ENCODE results near the gene PCCA. TPM values are rescaled to one million over a fixed set of nuclear protein-coding genes. Genes with fewer than 3 reads are reported as not detected.

The PCCA gene
- total RNA-seq, 4 donors from 2014 or later, result 33.8 to 40.3 (median 39.0) TPM

DNA sequence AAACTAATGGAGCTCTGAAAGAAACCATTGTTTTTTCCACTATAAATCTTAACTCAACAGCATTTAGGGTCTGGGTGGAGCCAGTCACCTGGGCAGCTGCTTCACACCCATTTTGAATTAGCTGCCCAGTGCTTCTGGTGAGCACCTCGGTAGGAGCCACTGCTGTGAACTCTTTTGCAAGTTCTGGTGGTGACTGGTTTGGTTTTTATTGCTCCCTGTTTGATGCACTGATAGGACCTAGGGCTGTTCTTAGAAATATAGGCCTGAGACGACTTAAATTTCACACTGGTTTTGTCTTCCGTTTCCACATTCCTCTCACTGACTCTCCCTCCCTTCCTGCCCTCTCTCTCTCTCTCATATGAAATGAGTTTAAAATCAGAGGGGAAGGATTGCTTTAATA lies 395.8 kb downstream of the PCCA start:
- H3K4me1 ChIP-seq, result no peaks in the 10 kb centered on the region
- H3K27me3 ChIP-seq, result no peaks in the 10 kb centered on the region
- 82% methylated on average over 3 of the region's 3 CpGs for WGBS
- intact Hi-C loops (cut with DNase I), result no loop called here
- no peak overlapping the region for H3K27ac ChIP-seq (replicated peaks in 1 of 4)
- no peaks in the 10 kb centered on the region for H3K36me3 ChIP-seq
- no peak overlapping the region for H3K4me3 ChIP-seq
- TF ChIP-seq POLR2A (IDR thresholded peaks at IDR 0.05; ENCODE audit: low read depth) (no peak), POLR2AphosphoS5 (IDR thresholded peaks at IDR 0.05) (no peak), EP300 (IDR thresholded peaks at IDR 0.05) (no peak)
- TF ChIP-seq, protein P1, sequence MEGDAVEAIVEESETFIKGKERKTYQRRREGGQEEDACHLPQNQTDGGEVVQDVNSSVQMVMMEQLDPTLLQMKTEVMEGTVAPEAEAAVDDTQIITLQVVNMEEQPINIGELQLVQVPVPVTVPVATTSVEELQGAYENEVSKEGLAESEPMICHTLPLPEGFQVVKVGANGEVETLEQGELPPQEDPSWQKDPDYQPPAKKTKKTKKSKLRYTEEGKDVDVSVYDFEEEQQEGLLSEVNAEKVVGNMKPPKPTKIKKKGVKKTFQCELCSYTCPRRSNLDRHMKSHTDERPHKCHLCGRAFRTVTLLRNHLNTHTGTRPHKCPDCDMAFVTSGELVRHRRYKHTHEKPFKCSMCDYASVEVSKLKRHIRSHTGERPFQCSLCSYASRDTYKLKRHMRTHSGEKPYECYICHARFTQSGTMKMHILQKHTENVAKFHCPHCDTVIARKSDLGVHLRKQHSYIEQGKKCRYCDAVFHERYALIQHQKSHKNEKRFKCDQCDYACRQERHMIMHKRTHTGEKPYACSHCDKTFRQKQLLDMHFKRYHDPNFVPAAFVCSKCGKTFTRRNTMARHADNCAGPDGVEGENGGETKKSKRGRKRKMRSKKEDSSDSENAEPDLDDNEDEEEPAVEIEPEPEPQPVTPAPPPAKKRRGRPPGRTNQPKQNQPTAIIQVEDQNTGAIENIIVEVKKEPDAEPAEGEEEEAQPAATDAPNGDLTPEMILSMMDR (IDR thresholded peaks at IDR 0.05), result no peak
- no peaks in the 10 kb centered on the region for H3K9me3 ChIP-seq
- DNase-seq (ENCODE audit: extremely low spot score), result no peak

DNA sequence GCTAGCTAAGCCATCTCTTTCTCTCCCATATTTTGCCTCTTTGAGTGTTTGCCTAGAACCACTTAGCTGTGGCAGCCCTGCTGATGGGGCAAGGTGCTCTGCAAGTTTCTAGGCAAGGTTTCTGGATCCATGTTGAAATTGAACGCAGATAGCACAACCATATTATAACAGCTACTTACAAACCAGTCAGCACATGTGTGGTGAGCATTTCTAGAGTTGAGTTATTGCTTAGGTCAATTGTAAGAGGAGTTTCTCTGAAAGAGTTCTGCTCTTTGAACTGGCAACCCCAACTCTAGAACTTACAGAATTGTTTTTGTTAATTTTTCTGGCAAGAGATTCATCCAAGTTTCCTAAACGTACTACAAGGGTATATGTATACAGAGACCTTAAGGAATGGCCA lies 396.4 kb downstream of the PCCA start:
- Histone ChIP-seq H3K36me3 (no peaks in the 10 kb centered on the region), H3K9me3 (no peaks in the 10 kb centered on the region), H3K27me3 (no peaks in the 10 kb centered on the region), H3K27ac (replicated peaks in 1 of 4) (no peak overlapping the region), H3K4me1 (no peaks in the 10 kb centered on the region), H3K4me3 (no peak overlapping the region)
- WGBS, result 82% methylated on average over 2 of the region's 2 CpGs
- intact Hi-C loops (cut with DNase I), result no loop called here
- no peak for DNase-seq (ENCODE audit: extremely low spot score)
- TF ChIP-seq, protein P1 (IDR thresholded peaks at IDR 0.05), result no peak
- TF ChIP-seq EP300 (IDR thresholded peaks at IDR 0.05) (no peak), POLR2A (IDR thresholded peaks at IDR 0.05; ENCODE audit: low read depth) (no peak), POLR2AphosphoS5 (IDR thresholded peaks at IDR 0.05) (no peak)

DNA sequence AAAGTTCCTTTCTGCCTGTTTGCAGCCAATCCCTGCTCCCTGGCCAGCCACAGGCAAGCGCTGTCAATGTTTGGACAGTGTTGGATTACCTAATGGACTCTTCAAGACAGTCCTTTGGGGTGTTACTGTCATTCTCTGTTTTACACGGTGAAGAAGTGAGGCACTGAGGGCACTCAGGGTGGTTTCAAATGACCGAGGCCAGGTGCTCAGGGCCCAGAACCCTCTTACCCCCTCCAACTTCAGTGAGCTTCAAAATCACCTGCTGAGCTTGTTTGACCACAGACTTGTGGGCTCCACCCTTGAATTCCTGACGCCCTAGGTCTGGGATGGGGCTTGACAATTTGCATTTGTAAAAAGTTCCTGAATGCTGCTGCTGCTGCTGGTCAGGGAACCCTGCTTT lies 401.8 kb downstream of the PCCA start:
- intact Hi-C loops (cut with DNase I), result no loop called here
- TF ChIP-seq EP300 (IDR thresholded peaks at IDR 0.05) (no peak), POLR2AphosphoS5 (IDR thresholded peaks at IDR 0.05) (no peak)

DNA sequence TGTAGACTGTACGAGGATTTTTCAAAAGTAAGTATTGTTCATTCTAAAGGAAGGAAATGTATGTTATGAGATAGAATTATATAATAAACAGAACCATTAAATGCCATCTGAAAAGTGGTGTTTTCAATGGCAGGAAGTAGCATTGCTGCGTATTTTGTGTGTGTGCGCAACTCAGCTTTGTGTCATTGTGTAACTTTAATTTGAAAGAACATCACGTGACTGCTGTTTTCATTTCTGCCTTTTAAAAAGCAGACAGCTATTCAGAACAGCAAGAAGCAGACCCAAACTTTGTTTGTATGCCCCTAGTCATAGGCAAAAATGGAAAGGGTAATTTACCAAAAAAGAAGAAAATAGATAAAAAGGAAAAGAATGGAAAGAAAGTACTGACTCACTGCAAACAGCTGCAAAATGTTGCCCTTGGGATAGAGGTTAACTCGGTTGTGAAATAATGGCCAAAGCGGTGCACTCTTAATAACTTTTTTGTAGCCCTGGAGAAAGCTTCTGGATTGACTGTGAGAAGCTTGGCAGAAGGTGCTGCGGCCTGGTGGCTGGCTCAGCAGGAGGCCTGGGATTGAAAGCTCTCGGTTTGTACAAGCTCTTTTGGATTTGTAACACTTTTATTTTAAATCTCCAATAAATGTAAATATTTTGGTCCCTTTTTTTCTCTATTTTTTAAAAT lies 402.4 kb downstream of the PCCA start:
- no peak for DNase-seq (ENCODE audit: extremely low spot score)
- Histone ChIP-seq H3K4me1 (no peaks in the 10 kb centered on the region), H3K27ac (replicated peaks in 1 of 4) (peak overlapping the region in 1 of 4 donors; percentile 4), H3K4me3 (no peak overlapping the region), H3K27me3 (no peaks in the 10 kb centered on the region), H3K9me3 (no peaks in the 10 kb centered on the region), H3K36me3 (no peaks in the 10 kb centered on the region)
- intact Hi-C loops (cut with DNase I), result no loop called here
- TF ChIP-seq EP300 (IDR thresholded peaks at IDR 0.05) (no peak), POLR2A (IDR thresholded peaks at IDR 0.05; ENCODE audit: low read depth) (no peak), POLR2AphosphoS5 (IDR thresholded peaks at IDR 0.05) (peak in 1 of 2 donors; percentile 48)
- 75% methylated on average over 8 of the region's 8 CpGs for WGBS

More for the DNA sequence above, 401.8 kb downstream of the PCCA start:
- Histone ChIP-seq H3K36me3 (no peaks in the 10 kb centered on the region), H3K27ac (replicated peaks in 1 of 4) (peak overlapping the region in 1 of 4 donors; percentile 4), H3K4me3 (no peak overlapping the region), H3K27me3 (no peaks in the 10 kb centered on the region), H3K4me1 (no peaks in the 10 kb centered on the region), H3K9me3 (no peaks in the 10 kb centered on the region)
- WGBS, result 58% methylated on average over 4 of the region's 4 CpGs
- DNase-seq (ENCODE audit: extremely low spot score), result no peak

DNA sequence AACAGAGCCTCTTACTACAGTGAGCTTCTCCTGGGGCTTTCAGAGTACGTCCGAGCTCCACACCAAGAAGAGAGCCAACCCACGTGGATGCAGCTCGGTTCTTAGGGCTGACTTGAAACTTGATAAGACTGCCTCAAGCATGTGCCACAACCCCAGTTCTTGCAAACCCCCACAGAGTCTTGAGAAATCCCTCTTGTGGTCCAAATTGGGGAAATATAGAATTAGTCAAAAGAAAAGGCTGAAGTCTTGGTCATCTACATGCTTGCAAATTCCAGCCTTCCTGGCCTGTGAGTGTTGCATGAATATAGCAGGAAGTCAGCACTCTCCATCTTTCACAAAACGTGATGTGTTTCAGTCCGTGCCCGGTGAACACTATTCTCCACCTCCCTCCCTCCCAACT lies 404.5 kb downstream of the PCCA start:
- intact Hi-C loops (cut with DNase I), result no loop called here
- Histone ChIP-seq H3K4me1 (no peaks in the 10 kb centered on the region), H3K27ac (replicated peaks in 1 of 4) (no peak overlapping the region), H3K4me3 (no peak overlapping the region), H3K36me3 (no peaks in the 10 kb centered on the region), H3K27me3 (no peaks in the 10 kb centered on the region), H3K9me3 (no peaks in the 10 kb centered on the region)
- 81% methylated on average over 7 of the region's 7 CpGs for WGBS
- TF ChIP-seq EP300 (IDR thresholded peaks at IDR 0.05) (no peak), POLR2AphosphoS5 (IDR thresholded peaks at IDR 0.05) (no peak), POLR2A (IDR thresholded peaks at IDR 0.05; ENCODE audit: low read depth) (no peak)
- TF ChIP-seq, protein P1 (IDR thresholded peaks at IDR 0.05), result no peak
- DNase-seq (ENCODE audit: extremely low spot score), result no peak

DNA sequence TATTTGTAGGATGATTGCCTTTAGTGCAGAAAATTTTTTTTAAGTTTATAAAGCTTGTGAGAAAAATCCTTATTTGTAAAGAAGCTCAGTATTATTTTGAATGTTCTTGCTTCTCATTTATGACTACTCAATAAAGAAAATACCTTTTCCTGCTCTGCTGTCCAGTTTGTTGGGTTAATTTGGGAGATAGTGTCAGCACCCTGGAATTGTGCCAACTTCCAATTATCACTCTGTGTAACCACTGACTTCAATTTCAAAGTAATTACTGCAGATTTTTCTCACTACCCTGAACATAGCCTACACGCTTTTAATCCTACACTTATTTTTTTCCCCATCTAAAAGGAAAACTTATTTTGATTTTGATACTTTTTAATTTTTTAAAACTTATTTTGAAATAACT lies 406.6 kb downstream of the PCCA start:
- H3K36me3 ChIP-seq, result no peaks in the 10 kb centered on the region
- no peaks in the 10 kb centered on the region for H3K9me3 ChIP-seq
- H3K4me1 ChIP-seq, result no peaks in the 10 kb centered on the region
- no peak for DNase-seq (ENCODE audit: extremely low spot score)
- intact Hi-C loops (cut with DNase I), result no loop called here
- no peak overlapping the region for H3K27ac ChIP-seq (replicated peaks in 1 of 4)
- H3K27me3 ChIP-seq, result no peaks in the 10 kb centered on the region
- no peak overlapping the region for H3K4me3 ChIP-seq
- WGBS, result 94% methylated on average over 1 of the region's 1 CpG
- TF ChIP-seq EP300 (IDR thresholded peaks at IDR 0.05), result no peak
- TF ChIP-seq POLR2AphosphoS5 (IDR thresholded peaks at IDR 0.05), result no peak

All from esophagus muscularis mucosa (tissue), 4 donors.